Fibroblast of the aortic adventitia (primary cell): ENCODE measurements around the gene SGCA. TPM values are rescaled to one million over a fixed set of nuclear protein-coding genes. Genes with fewer than 3 reads are reported as not detected.

Experiments used
- DNase-seq: peaks from one replicate; pipeline ENCODE4 v3.0.0-alpha.2; 2010; ENCODE audit warnings: low read depth
- H3K4me3 ChIP-seq: 2 replicates; pipeline ENCODE4 v1.5.1; 2011; ENCODE audit warnings: low read depth, mild to moderate bottlenecking, control low read depth, low read length, moderate library complexity
- total RNA-seq: library from RNA; depleted of rRNA; stranded (reverse); fragments of >200 nt; gene quantifications from 2 replicates; pipeline ENCODE4 v1.2.3, GENCODE V29; 2012; ENCODE audit warnings: low replicate concordance
- TF ChIP-seq, protein P1 (sequence below): IDR thresholded peaks from 2 replicates; pipeline ENCODE4 v1.5.1; 2011; ENCODE audit warnings: mild to moderate bottlenecking, low read length, control low read depth, inconsistent platforms; ENCODE audit not compliant: insufficient read depth

Gene SGCA
- total RNA-seq, 1 donor = 0.90 TPM

DNA sequence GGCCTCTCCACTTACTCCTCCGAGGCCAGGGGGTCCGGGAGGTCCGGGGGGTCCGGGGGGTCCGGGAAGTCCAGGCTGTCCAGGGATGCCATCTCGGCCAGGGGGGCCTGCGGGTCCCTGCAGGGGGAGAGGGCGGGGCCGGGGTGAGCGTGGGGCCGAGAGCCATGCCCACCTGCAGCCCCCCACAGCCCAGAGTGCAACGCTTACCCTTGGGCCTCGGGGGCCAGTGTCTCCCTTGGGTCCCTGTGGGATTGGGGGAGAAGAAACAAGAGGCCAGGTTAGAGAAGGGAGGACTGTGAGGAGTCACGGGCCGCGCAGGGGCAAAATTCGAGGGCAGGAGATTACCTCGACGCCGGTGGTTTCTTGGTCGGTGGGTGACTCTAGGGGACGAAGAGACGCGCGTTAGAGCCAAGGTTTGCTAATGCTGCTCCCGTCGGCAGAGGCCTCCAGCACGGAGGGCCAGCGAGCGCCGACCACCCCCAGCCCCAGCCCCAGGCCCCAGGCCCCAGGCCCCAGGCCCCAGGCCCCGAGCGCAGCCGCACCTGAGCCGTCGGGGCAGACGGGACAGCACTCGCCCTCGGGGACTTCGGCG, 33.5 kb downstream of the SGCA start:
- DNase-seq = peak; percentile 39
- TF ChIP-seq, protein P1, sequence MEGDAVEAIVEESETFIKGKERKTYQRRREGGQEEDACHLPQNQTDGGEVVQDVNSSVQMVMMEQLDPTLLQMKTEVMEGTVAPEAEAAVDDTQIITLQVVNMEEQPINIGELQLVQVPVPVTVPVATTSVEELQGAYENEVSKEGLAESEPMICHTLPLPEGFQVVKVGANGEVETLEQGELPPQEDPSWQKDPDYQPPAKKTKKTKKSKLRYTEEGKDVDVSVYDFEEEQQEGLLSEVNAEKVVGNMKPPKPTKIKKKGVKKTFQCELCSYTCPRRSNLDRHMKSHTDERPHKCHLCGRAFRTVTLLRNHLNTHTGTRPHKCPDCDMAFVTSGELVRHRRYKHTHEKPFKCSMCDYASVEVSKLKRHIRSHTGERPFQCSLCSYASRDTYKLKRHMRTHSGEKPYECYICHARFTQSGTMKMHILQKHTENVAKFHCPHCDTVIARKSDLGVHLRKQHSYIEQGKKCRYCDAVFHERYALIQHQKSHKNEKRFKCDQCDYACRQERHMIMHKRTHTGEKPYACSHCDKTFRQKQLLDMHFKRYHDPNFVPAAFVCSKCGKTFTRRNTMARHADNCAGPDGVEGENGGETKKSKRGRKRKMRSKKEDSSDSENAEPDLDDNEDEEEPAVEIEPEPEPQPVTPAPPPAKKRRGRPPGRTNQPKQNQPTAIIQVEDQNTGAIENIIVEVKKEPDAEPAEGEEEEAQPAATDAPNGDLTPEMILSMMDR = no peak
- H3K4me3 ChIP-seq = peak overlapping the region; percentile 73

DNA sequence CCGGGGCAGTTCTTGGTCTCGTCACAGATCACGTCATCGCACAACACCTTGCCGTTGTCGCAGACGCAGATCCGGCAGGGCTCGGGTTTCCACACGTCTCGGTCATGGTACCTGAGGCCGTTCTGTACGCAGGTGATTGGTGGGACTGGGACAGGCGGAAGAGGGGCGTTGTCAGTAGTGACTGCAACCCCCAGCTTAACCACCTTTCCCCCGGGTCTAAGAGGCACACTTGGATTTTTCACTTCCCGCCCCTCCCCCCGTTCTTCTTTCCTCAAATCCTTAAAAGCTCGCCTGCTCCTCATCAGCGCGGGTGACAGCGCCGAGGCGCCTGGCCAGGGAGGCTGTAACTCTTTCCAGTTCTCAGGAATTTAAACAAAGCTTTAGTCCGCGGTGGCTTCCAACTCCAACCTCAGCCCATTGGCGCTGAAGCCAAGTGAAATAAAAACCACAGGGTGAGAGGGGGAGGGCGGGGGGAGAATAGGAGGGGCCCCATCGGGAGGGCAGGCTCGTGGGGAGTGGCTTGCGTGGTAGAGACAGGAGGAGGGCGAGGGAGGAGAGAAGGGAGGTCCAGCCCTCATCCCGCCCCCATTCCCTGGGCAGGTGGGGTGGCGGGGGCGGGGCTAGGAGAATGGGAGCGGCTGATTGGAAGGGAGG, 34.1 kb downstream of the SGCA start:
- TF ChIP-seq, protein P1 = no peak
- peak overlapping the region; percentile 73 for H3K4me3 ChIP-seq
- peak; percentile 99 for DNase-seq

DNA sequence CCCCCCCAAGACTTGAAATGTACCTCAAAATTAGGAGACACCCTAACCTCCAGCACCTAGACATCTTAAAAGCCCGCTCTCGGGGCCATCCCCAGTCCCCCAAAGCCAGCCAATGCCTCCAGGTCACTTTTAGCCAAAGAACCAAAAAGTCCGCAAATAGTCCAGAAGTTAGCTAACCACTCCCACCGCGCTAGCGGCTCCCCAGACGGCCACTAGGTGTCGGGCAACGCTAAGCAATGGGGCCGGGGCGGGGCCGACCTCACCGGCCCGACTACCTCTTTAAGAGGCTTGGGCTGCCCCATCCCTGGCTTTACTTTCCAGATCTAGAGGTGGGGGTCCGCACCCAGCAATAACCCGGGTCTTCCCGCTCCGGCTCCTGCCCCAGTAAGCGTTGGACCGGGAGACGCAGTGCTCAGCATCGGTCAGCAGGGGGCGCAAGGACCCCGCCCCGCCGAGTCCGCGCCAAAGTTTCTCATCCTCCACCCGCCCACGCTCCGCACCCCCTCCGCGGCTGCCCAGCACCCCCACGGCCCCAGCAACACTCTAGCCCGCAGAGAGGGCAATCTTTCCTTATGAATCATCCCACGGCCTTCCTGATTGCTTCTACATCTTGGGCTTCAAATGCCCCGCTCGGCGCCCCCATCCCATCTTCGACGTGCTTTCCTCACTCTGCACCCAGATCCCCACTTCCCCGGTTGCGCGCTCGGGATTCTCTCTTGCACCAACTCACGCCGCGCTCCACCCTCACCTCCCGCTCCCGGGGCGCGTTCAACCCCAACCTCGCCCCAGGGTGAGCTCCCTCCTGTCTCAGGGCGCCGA, 34.9 kb downstream of the SGCA start:
- DNase-seq = peak; percentile 93
- TF ChIP-seq, protein P1 = peak; percentile 70
- peak overlapping the region; percentile 73 for H3K4me3 ChIP-seq

DNA sequence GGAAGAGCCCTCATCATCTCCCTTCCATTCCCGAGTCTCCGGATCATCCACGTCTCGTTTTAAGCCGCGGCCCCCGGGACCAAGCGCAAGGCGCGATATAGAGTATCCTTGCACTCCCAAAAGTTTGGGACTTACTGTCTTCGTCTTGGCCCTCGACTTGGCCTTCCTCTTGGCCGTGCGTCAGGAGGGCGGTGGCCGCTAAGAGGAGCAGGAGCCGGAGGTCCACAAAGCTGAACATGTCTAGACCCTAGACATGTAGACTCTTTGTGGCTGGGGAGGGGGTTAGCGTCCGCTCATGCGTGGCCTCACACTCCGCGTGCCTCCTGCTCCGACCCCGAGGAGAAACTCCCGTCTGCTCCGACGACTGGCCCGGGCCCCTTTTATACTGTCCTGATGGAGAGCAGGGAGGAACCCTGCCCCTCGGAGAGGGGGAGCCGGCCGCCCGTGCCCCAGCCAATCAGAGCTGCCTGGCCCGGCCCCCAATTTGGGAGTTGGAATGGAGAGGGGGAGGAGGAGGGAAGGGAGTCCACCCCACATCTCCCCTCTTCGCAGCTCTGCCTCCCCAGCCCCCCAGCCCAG, 35.6 kb downstream of the SGCA start, which contains the start of gene COL1A1:
COL1A1 (minus strand) TSS at position 356 of the 579 bp plus-strand sequence; CDS start at position 238, 118 bp downstream.
- peak within 1 kb of the TSS; percentile 73 for H3K4me3 ChIP-seq
- peak; percentile 94 for DNase-seq
- TF ChIP-seq, protein P1 = no peak

DNA sequence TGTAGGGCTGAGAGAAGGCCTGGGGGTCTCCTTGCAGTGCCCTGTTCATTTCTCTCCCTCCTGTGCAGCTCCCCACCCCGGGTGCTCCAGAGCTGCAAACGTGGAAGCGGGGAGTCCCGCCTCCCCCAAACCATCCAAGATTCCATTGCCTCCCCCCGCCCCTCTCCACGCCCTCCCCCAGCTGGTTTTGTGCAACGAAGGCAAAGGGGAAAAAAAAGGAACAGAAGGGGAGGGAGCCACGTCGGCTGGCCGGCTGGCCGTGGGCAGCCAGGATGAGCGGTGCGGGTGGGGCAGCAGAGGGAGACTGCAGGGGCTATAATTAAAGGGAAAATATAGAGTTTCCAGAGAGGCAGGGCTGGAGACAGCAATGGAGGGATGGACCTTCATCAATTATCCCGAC, 37.3 kb downstream of the SGCA start:
- DNase-seq = peak; percentile 84
- TF ChIP-seq, protein P1 = peak; percentile 18
- peak overlapping the region; percentile 73 for H3K4me3 ChIP-seq

DNA sequence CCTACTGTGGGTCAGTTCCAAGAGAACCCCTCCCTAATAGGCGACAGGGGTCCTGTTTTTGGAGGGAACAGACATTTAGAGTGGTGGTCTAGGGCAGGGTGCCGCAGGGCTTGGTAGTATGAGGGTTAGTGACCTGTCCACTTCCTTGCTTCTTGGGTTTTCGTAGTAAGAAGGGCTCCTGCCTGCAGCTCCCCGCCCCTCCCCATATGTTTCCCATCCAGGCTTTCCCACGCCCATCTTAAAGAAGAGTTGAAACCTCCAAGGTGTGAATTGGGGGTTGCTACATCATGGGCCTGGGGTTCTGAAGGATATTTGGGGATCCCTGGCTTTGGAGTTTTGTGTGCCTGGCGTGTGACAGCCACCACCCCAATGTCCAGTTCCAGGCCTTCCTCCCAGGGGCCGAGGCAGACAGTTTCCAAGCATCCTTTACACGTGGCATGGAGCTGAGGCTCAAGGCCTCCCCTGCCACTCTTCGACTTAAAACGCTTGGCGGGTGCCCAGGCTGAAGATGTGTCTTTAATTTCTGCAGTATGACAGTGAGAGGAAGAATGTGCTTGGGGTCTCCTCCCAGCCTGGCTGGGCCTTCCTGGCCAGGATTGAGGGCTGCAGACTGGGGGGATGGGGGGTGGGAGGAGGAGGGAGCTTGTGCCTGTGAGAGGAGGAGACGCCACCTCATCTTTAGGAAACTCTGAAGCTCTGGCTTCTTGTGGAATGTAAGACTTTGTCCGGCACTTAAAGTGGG, 38.0 kb downstream of the SGCA start:
- DNase-seq = peak; percentile 98
- TF ChIP-seq, protein P1 = no peak
- peak overlapping the region; percentile 59 for H3K4me3 ChIP-seq
